Pancreas (tissue), 10 donors: ENCODE measurements around the gene KCNE3. TPM values are rescaled to one million over a fixed set of nuclear protein-coding genes. Genes with fewer than 3 reads are reported as not detected.

Source experiments
- ATAC-seq, 4 donors: fragments of 200-7000 bp; cut with Tn5 transposase; one replicate each; pipeline versions ENCODE4 v1.8.0 to v1.9.1; 2020; ENCODE audit warnings: mild to moderate bottlenecking in 4 of 4, moderate library complexity in 4 of 4
- DNase-seq, 6 donors: peaks; one replicate each; pipeline ENCODE4 v3.0.0-alpha.2; 2020
- FAIRE-seq: peaks from 2 replicates; lab custom pipeline; 2012; peaks lifted over from hg19 to GRCh38; lab: Jason Lieb, UNC
- H3K27ac ChIP-seq, 4 donors: fragments of 200-600 bp; sonication (generic); 1 replicate in 3 of 4; 2 replicates in 1 of 4; pipeline versions ENCODE4 v1.5.0 to v1.8.0; 2020
- H3K27me3 ChIP-seq, 4 donors: fragments of 200-600 bp; one replicate each; pipeline ENCODE4 v1.8.0; 2021
- H3K36me3 ChIP-seq, 3 donors: fragments of 200-600 bp; sonication (generic) in 1 of 3; one replicate each; pipeline versions ENCODE4 v1.5.0 to v1.8.0; 2020 to 2021
- H3K4me1 ChIP-seq, 3 donors: fragments of 200-600 bp; one replicate each; pipeline ENCODE4 v1.8.0; 2021
- H3K4me3 ChIP-seq, 4 donors: fragments of 200-600 bp; sonication (generic) in 2 of 4; one replicate each; pipeline versions ENCODE4 v1.5.0 to v1.8.0; 2020 to 2021
- H3K9me3 ChIP-seq, 4 donors: fragments of 200-600 bp; one replicate each; pipeline ENCODE4 v1.8.0; 2021
- WGBS, 2 donors: extraction: QIAGEN DNeasy Blood & Tissue Kit; methylation state at CpG; one replicate each; pipeline ENCODE4 v1.1.7; 2013; 5-methylcytosine and 5-hydroxymethylcytosine counted together
- intact Hi-C, 3 donors: fragments of 100-400 bp; cut with DNase I; formaldehyde crosslinking; loops; one replicate each; pipeline versions ENCODE4 v1.11.1 to v1.14.2; 2022
- polyA plus RNA-seq, 2 donors: library from polyadenylated mRNA; stranded (reverse); fragments of 200-250 nt; gene quantifications; one replicate each; pipeline ENCODE4 v1.2.3, GENCODE V29; 2013
- total RNA-seq, 6 donors: library from RNA; stranded (reverse); fragmentation: NEBNext Ultra II Directional in 4 of 6; extraction: Animal tissue kit (Norgen Biotek cat#: 25700) in 4 of 6; gene quantifications; one replicate each; pipeline versions ENCODE4 v1.2.1 to v1.2.4, GENCODE V29; 2021 to 2023
- TF ChIP-seq, protein P1 (sequence below), 4 donors: fragments of 200-600 bp; sonication (generic) in 3 of 4; IDR thresholded peaks; one replicate each; pipeline versions ENCODE4 v1.5.0 to v1.8.0; 2021; ENCODE audit warnings: antibody characterized with exemption in 4 of 4
- donor health status: healthy with polysubstance abuse.
- donor health status: DM: no; HTN: no; CAD: no; lungs with moderate emphysema.
- donor health status: DM: no; HTN: no; CAD: no.
- donor health status: control.
- donor health status: control.
- donor health status: Bipolar disorder and iron deficiency.
- donor health status: DM: yes; HTN: yes; CAD: no.
- donor health status: DM: no; HTN: no; CAD: no.
- donor health status: DM: no; HTN: no; CAD: no.
- donor health status: DM: yes; HTN: yes; CAD: no.

Gene KCNE3
- total and polyA plus RNA-seq, 8 donors: 4.1 to 10.9 (median 5.1) TPM

DNA sequence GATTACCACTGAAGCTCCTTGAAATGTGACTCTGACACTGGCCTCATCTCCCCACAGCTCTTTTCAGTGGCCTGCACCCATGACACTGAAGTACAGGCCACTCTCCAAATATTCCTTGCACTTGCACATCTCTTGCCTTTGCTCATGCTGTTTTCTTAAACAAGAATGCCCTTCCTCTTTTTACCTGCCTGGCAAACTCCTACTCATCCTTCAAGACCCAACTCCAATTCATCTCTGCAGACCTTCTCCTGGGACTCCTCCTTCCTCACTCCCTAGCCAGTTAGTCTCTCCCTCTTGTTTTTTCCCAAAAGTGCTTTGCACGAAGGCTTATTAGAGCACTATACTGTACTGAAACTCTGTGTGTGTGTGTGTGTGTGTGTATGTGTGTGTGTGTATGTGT, 2.6 kb downstream of the KCNE3 start:
- TF ChIP-seq, protein P1, sequence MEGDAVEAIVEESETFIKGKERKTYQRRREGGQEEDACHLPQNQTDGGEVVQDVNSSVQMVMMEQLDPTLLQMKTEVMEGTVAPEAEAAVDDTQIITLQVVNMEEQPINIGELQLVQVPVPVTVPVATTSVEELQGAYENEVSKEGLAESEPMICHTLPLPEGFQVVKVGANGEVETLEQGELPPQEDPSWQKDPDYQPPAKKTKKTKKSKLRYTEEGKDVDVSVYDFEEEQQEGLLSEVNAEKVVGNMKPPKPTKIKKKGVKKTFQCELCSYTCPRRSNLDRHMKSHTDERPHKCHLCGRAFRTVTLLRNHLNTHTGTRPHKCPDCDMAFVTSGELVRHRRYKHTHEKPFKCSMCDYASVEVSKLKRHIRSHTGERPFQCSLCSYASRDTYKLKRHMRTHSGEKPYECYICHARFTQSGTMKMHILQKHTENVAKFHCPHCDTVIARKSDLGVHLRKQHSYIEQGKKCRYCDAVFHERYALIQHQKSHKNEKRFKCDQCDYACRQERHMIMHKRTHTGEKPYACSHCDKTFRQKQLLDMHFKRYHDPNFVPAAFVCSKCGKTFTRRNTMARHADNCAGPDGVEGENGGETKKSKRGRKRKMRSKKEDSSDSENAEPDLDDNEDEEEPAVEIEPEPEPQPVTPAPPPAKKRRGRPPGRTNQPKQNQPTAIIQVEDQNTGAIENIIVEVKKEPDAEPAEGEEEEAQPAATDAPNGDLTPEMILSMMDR (IDR thresholded peaks at IDR 0.05): no peak
- Histone ChIP-seq H3K27me3 (no peaks in the 10 kb centered on the region), H3K27ac (no peak overlapping the region), H3K4me1 (peaks cover 0 to 10% (median 4%) of the 10 kb centered on the region in 3 donors), H3K36me3 (no peaks in the 10 kb centered on the region), H3K4me3 (no peak overlapping the region), H3K9me3 (no peaks in the 10 kb centered on the region)
- WGBS, 2 donors: 96 to 100% methylated on average over 1 of the region's 1 CpG
- FAIRE-seq: no peak
- no peak for DNase-seq
- no peak for ATAC-seq
- intact Hi-C loops: loop anchor here in 1 of 3 donors (10.0 kb wide), 1 partner anchor 90 kb away; no protein-coding TSS in a partner anchor

DNA sequence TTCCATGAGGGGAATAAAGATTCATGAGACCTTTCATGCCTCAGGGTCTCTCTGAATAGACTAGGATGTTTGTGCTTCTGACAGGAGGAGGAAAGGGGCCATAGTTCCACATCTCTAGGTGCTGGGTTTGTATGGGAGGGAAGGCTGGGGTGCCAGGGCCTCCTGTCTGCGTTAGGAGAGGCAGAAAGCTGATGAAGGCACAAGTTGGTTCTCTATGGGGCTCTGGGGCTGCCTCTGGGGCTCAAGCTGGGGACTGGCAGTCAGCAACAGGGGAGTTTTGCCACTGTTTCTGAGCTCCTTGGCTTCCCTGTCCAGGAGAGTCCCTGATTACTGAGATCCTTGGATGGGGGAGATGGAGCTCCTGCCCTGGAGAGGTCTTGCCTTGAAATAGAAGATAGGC, 4.1 kb downstream of the KCNE3 start:
- 92 to 98% methylated on average over 1 of the region's 1 CpG for WGBS, 2 donors
- DNase-seq: no peak
- Histone ChIP-seq H3K4me1 (peaks cover 0 to 10% (median 4%) of the 10 kb centered on the region in 3 donors), H3K27ac (no peak overlapping the region), H3K9me3 (no peaks in the 10 kb centered on the region), H3K36me3 (no peaks in the 10 kb centered on the region), H3K27me3 (no peaks in the 10 kb centered on the region), H3K4me3 (no peak overlapping the region)
- TF ChIP-seq, protein P1 (IDR thresholded peaks at IDR 0.05): no peak
- no peak for ATAC-seq
- no peak for FAIRE-seq
- intact Hi-C loops: loop anchor here in 1 of 3 donors (10.0 kb wide), 1 partner anchor 92 kb away; no protein-coding TSS in a partner anchor

- intact Hi-C loops: loop anchor here in 1 of 3 donors (10.0 kb wide), 1 partner anchor 92 kb away; no protein-coding TSS in a partner anchor
- TF ChIP-seq, protein P1 (IDR thresholded peaks at IDR 0.05): no peak
- FAIRE-seq: no peak
- no peak for ATAC-seq
- no peak overlapping the region for H3K4me3 ChIP-seq
- peaks cover 0 to 7% (median 4%) of the 10 kb centered on the region in 3 donors for H3K4me1 ChIP-seq
- H3K27ac ChIP-seq: peak overlapping the region in 3 of 4 donors; percentile 22 to 82 (median 81)
- no peak for DNase-seq
- no peaks in the 10 kb centered on the region for H3K36me3 ChIP-seq
- no peaks in the 10 kb centered on the region for H3K9me3 ChIP-seq
- 81 to 88% methylated on average over 5 of the region's 5 CpGs for WGBS, 2 donors
- no peaks in the 10 kb centered on the region for H3K27me3 ChIP-seq
Measured at GRCh38 chr11:74462631-74463030, 4.7 kb downstream of the KCNE3 start.

DNA sequence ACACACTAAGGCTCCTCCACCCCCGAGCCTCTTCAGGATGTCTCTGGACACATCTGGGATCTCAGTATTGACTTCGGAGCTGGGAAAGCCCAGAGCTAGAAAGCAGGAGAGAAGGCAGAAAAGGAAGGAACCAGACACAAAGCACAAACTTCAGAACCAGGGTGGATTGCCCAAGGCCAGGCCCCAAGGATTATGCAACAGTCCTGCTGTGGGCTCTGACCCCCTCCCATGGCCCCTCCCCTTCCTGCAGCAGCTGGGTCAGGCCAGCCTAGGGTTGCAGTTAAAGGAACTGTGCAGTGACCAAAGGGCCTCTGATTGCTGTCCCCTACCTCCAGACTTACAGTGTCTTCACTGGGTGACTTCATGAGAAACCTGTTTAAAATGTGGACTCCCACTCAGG, 5.3 kb downstream of the KCNE3 start:
- ATAC-seq (peak; percentile 90 to 94 (median 92)), FAIRE-seq (no peak), DNase-seq (peak; percentile 74 to 89 (median 83))
- 28 to 35% methylated on average over 2 of the region's 2 CpGs for WGBS, 2 donors
- no peaks in the 10 kb centered on the region for H3K36me3 ChIP-seq
- intact Hi-C loops: loop anchor here in 1 of 3 donors (10.0 kb wide), 1 partner anchor 93 kb away; no protein-coding TSS in a partner anchor
- no peaks in the 10 kb centered on the region for H3K9me3 ChIP-seq
- H3K4me1 ChIP-seq: peaks cover 0 to 7% (median 4%) of the 10 kb centered on the region in 3 donors
- H3K4me3 ChIP-seq: peak overlapping the region in 2 of 4 donors; percentile 28 to 31
- TF ChIP-seq, protein P1 (IDR thresholded peaks at IDR 0.05): no peak
- no peaks in the 10 kb centered on the region for H3K27me3 ChIP-seq
- peak overlapping the region; percentile 22 to 82 (median 60) for H3K27ac ChIP-seq
